ENCODE results near the gene SLC66A1.

Gene SLC66A1

GRCh38 chr1:19333587-19334354, 21.6 kb downstream of the SLC66A1 start:
- H3K27ac ChIP-seq (replicated peaks), result no peak overlapping the region
- H3K4me3 ChIP-seq (replicated peaks; ENCODE audit: insufficient read depth, low read length), result no peak overlapping the region
- TF ChIP-seq REST (IDR thresholded peaks at IDR 0.05; ENCODE audit: insufficient replicate concordance, low read depth) (no peak), CTCF (IDR thresholded peaks at IDR 0.05; ENCODE audit: insufficient read depth, low read length) (no peak), SPI1 (IDR thresholded peaks at IDR 0.05; ENCODE audit: borderline replicate concordance, low read depth) (no peak), GABPA (IDR thresholded peaks at IDR 0.05; ENCODE audit: low read depth) (no peak), POLR2AphosphoS5 (IDR thresholded peaks at IDR 0.05; ENCODE audit: low read depth) (no peak)
- H3K27me3 ChIP-seq (ENCODE audit: insufficient read depth, poor library complexity, severe bottlenecking), result no peaks in the 10 kb centered on the region
- DNase-seq (ENCODE audit: low read depth in 1 of 2, low spot score in 1 of 2), result no peak

GRCh38 chr1:19336543-19336942, 24.4 kb downstream of the SLC66A1 start:
- TF ChIP-seq POLR2AphosphoS5 (IDR thresholded peaks at IDR 0.05; ENCODE audit: low read depth) (no peak), CTCF (IDR thresholded peaks at IDR 0.05; ENCODE audit: insufficient read depth, low read length) (no peak)
- Histone ChIP-seq H3K4me3 (replicated peaks; ENCODE audit: insufficient read depth, low read length) (no peak overlapping the region), H3K27me3 (ENCODE audit: insufficient read depth, poor library complexity, severe bottlenecking) (no peaks in the 10 kb centered on the region), H3K27ac (replicated peaks) (no peak overlapping the region)
- no peak for DNase-seq (ENCODE audit: low read depth in 1 of 2, low spot score in 1 of 2)

- DNase-seq (ENCODE audit: low read depth in 1 of 2, low spot score in 1 of 2), result no peak
- Histone ChIP-seq H3K4me3 (replicated peaks; ENCODE audit: insufficient read depth, low read length) (no peak overlapping the region), H3K27me3 (ENCODE audit: insufficient read depth, poor library complexity, severe bottlenecking) (no peaks in the 10 kb centered on the region), H3K27ac (replicated peaks) (no peak overlapping the region)
- no peak for TF ChIP-seq POLR2AphosphoS5 (IDR thresholded peaks at IDR 0.05; ENCODE audit: low read depth)
- TF ChIP-seq CTCF (IDR thresholded peaks at IDR 0.05; ENCODE audit: insufficient read depth, low read length), result no peak
- no peak for TF ChIP-seq REST (IDR thresholded peaks at IDR 0.05; ENCODE audit: insufficient replicate concordance, low read depth)
- TF ChIP-seq SPI1 (IDR thresholded peaks at IDR 0.05; ENCODE audit: borderline replicate concordance, low read depth), result no peak
- TF ChIP-seq GABPA (IDR thresholded peaks at IDR 0.05; ENCODE audit: low read depth), result no peak
Measured at GRCh38 chr1:19337289-19337688, 25.2 kb downstream of the SLC66A1 start.

- H3K27ac ChIP-seq (replicated peaks), result no peak overlapping the region
- TF ChIP-seq GABPA (IDR thresholded peaks at IDR 0.05; ENCODE audit: low read depth), result no peak
- no peak for TF ChIP-seq CTCF (IDR thresholded peaks at IDR 0.05; ENCODE audit: insufficient read depth, low read length)
- TF ChIP-seq POLR2AphosphoS5 (IDR thresholded peaks at IDR 0.05; ENCODE audit: low read depth), result no peak
- TF ChIP-seq SPI1 (IDR thresholded peaks at IDR 0.05; ENCODE audit: borderline replicate concordance, low read depth), result no peak
- TF ChIP-seq REST (IDR thresholded peaks at IDR 0.05; ENCODE audit: insufficient replicate concordance, low read depth), result no peak
- no peak for DNase-seq (ENCODE audit: low read depth in 1 of 2, low spot score in 1 of 2)
- H3K4me3 ChIP-seq (replicated peaks; ENCODE audit: insufficient read depth, low read length), result no peak overlapping the region
- no peaks in the 10 kb centered on the region for H3K27me3 ChIP-seq (ENCODE audit: insufficient read depth, poor library complexity, severe bottlenecking)
Measured at GRCh38 chr1:19338323-19338762, 26.2 kb downstream of the SLC66A1 start.

Data from HL-60 (cell line).